SK-N-SH treated with all-trans-retinoic acid at 6 μM for 48 hours (cell line): ENCODE measurements around the gene BTLA.

Experiments
- ATAC-seq: fragments of 200-7000 bp; cut with Tn5 transposase; 3 replicates; pipeline ENCODE4 v1.9.1; 2020; ENCODE audit warnings: mild to moderate bottlenecking, moderate library complexity
- ARNTL ChIP-seq: fragments of 450-650 bp; formaldehyde crosslinking; IDR thresholded peaks from 2 replicates; pipeline ENCODE4 v1.5.0; 2020; ENCODE audit warnings: low read depth, mild to moderate bottlenecking, moderate library complexity, borderline replicate concordance
- BACH2 ChIP-seq: fragments of 250-450 bp; sonication (Bioruptor Pico); IDR thresholded peaks from 2 replicates; pipeline ENCODE4 v1.9.0; 2021; ENCODE audit warnings: mild to moderate bottlenecking, borderline replicate concordance
- CREB5 ChIP-seq: fragments of 250-450 bp; sonication (Bioruptor Pico); IDR thresholded peaks from 2 replicates; pipeline ENCODE4 v1.5.1; 2020; ENCODE audit warnings: low read depth, mild to moderate bottlenecking, moderate library complexity
- CSDC2 ChIP-seq: fragments of 250-450 bp; sonication (Bioruptor Pico); IDR thresholded peaks from 2 replicates; pipeline ENCODE4 v1.5.0; 2020; ENCODE audit warnings: mild to moderate bottlenecking, moderate library complexity
- CSRNP3 ChIP-seq: fragments of 250-450 bp; sonication (Bioruptor Pico); IDR thresholded peaks from 2 replicates; pipeline ENCODE4 v1.5.1; 2021; ENCODE audit warnings: mild to moderate bottlenecking, moderate library complexity
- ESRRG ChIP-seq: fragments of 250-450 bp; sonication (Bioruptor Pico); IDR thresholded peaks from 2 replicates; pipeline ENCODE4 v1.6.1; 2021; ENCODE audit warnings: mild to moderate bottlenecking
- GLIS3 ChIP-seq: fragments of 250-450 bp; sonication (Bioruptor Pico); IDR thresholded peaks from 2 replicates; pipeline ENCODE4 v1.5.0; 2020; ENCODE audit warnings: mild to moderate bottlenecking, moderate library complexity
- ISL1 ChIP-seq: fragments of 250-450 bp; sonication (Bioruptor Pico); IDR thresholded peaks from 2 replicates; pipeline ENCODE4 v2.1.2; 2022; ENCODE audit warnings: mild to moderate bottlenecking, moderate library complexity
- OSR1 ChIP-seq: fragments of 250-450 bp; sonication (Bioruptor Pico); IDR thresholded peaks from 2 replicates; pipeline ENCODE4 v1.8.0; 2022; ENCODE audit warnings: moderate library complexity, mild to moderate bottlenecking, inconsistent platforms
- PATZ1 ChIP-seq: fragments of 250-450 bp; sonication (Bioruptor Pico); IDR thresholded peaks from 2 replicates; pipeline ENCODE4 v1.8.0; 2020; ENCODE audit warnings: mild to moderate bottlenecking, moderate library complexity, borderline replicate concordance
- POU6F1 ChIP-seq: fragments of 250-450 bp; sonication (Bioruptor Pico); IDR thresholded peaks from 2 replicates; pipeline ENCODE4 v1.8.0; 2021; ENCODE audit warnings: low read depth, mild to moderate bottlenecking, moderate library complexity, borderline replicate concordance
- PPARA ChIP-seq: fragments of 250-450 bp; sonication (Bioruptor Pico); IDR thresholded peaks from 2 replicates; pipeline ENCODE4 v1.5.0; 2020; ENCODE audit warnings: mild to moderate bottlenecking, borderline replicate concordance
- RARB ChIP-seq: fragments of 250-450 bp; sonication (Bioruptor Pico); IDR thresholded peaks from 2 replicates; pipeline ENCODE4 v1.8.0; 2021; ENCODE audit warnings: mild to moderate bottlenecking, moderate library complexity
- SNAI2 ChIP-seq: fragments of 250-450 bp; sonication (Bioruptor Pico); IDR thresholded peaks from 2 replicates; pipeline ENCODE4 v1.5.0; 2020; ENCODE audit warnings: mild to moderate bottlenecking, moderate library complexity
- TCF4 ChIP-seq: fragments of 250-450 bp; sonication (Bioruptor Pico); IDR thresholded peaks from 2 replicates; pipeline ENCODE4 v1.8.0; 2021; ENCODE audit warnings: mild to moderate bottlenecking, moderate library complexity, borderline replicate concordance
- TOX ChIP-seq: fragments of 250-450 bp; sonication (Bioruptor Pico); IDR thresholded peaks from 2 replicates; pipeline ENCODE4 v1.8.0; 2021; ENCODE audit warnings: mild to moderate bottlenecking, moderate library complexity, borderline replicate concordance
- TSHZ2 ChIP-seq: fragments of 250-450 bp; sonication (Bioruptor Pico); IDR thresholded peaks from 2 replicates; pipeline ENCODE4 v1.5.0; 2020; ENCODE audit warnings: mild to moderate bottlenecking, moderate library complexity
- ZC3H10 ChIP-seq: fragments of 250-450 bp; sonication (Bioruptor Pico); IDR thresholded peaks from 2 replicates; pipeline ENCODE4 v1.5.1; 2021; ENCODE audit warnings: mild to moderate bottlenecking, moderate library complexity
- ZFP3 ChIP-seq: fragments of 250-450 bp; sonication (Bioruptor Pico); IDR thresholded peaks from 2 replicates; pipeline ENCODE4 v1.5.0; 2020; ENCODE audit warnings: mild to moderate bottlenecking, moderate library complexity
- ZFP30 ChIP-seq: fragments of 450-650 bp; formaldehyde crosslinking; IDR thresholded peaks from 2 replicates; pipeline ENCODE4 v1.5.0; 2022; ENCODE audit warnings: mild to moderate bottlenecking, moderate library complexity
- ZNF565 ChIP-seq: fragments of 450-650 bp; formaldehyde crosslinking; conservative IDR thresholded peaks from 2 replicates; pipeline ENCODE4 v1.5.0; 2020; ENCODE audit warnings: low read depth, mild to moderate bottlenecking, moderate library complexity
- ZNF70 ChIP-seq: fragments of 450-650 bp; formaldehyde crosslinking; IDR thresholded peaks from 2 replicates; pipeline ENCODE4 v1.5.0; 2020; ENCODE audit warnings: mild to moderate bottlenecking, moderate library complexity
- ZNF8 ChIP-seq: fragments of 450-650 bp; formaldehyde crosslinking; IDR thresholded peaks from 2 replicates; pipeline ENCODE4 v1.5.0; 2020; ENCODE audit warnings: mild to moderate bottlenecking, moderate library complexity

Gene BTLA

GRCh38 chr3:112445839-112446238, 53.4 kb downstream of the BTLA start:
- TF ChIP-seq CSDC2 (CRISPR knock-in tag) (no peak), ZNF70 (CRISPR knock-in tag) (no peak), PPARA (CRISPR knock-in tag) (no peak), TCF4 (CRISPR knock-in tag) (no peak), BACH2 (CRISPR knock-in tag) (no peak), GLIS3 (CRISPR knock-in tag) (no peak), ZNF8 (CRISPR knock-in tag) (no peak), ISL1 (no peak), ZFP30 (no peak), ESRRG (no peak), RARB (CRISPR knock-in tag) (no peak), SNAI2 (no peak), TOX (no peak), ZC3H10 (no peak), ARNTL (no peak), OSR1 (CRISPR knock-in tag) (no peak), CSRNP3 (CRISPR knock-in tag) (no peak), ZNF565 (no peak), PATZ1 (CRISPR knock-in tag) (no peak), ZFP3 (CRISPR knock-in tag) (no peak)
- ATAC-seq: no peak

GRCh38 chr3:112437146-112438022, 61.9 kb downstream of the BTLA start:
- peak; percentile 25; the same call in 1 of the 3 replicates for ATAC-seq

GRCh38 chr3:112429960-112430359, 69.3 kb downstream of the BTLA start:
- no peak for ATAC-seq
- TF ChIP-seq RARB (CRISPR knock-in tag) (no peak), ARNTL (no peak), ZNF8 (CRISPR knock-in tag) (no peak), ZNF565 (no peak)

More at GRCh38 chr3:112437146-112438022, 61.9 kb downstream of the BTLA start:
- TF ChIP-seq TSHZ2 (CRISPR knock-in tag): no peak

GRCh38 chr3:112427123-112427522, 72.1 kb downstream of the BTLA start:
- no peak for TF ChIP-seq TOX
- TF ChIP-seq ZFP30: no peak
- TF ChIP-seq PPARA (CRISPR knock-in tag): no peak
- TF ChIP-seq PATZ1 (CRISPR knock-in tag): no peak
- no peak for TF ChIP-seq RARB (CRISPR knock-in tag)
- no peak for TF ChIP-seq OSR1 (CRISPR knock-in tag)
- no peak for TF ChIP-seq CREB5 (CRISPR knock-in tag)
- no peak for TF ChIP-seq ESRRG
- no peak for TF ChIP-seq BACH2 (CRISPR knock-in tag)
- no peak for TF ChIP-seq POU6F1 (CRISPR knock-in tag)
- no peak for TF ChIP-seq ZNF70 (CRISPR knock-in tag)
- no peak for TF ChIP-seq ISL1
- TF ChIP-seq SNAI2: no peak
- no peak for TF ChIP-seq CSRNP3 (CRISPR knock-in tag)
- no peak for TF ChIP-seq GLIS3 (CRISPR knock-in tag)
- ATAC-seq: no peak
